ENCODE measurements around the gene SPATS2.
"Not testable (repeated sequence)": the region's sequence is repeated elsewhere in the genome, so short reads cannot be mapped to it uniquely, and the experiment has no call there.

Gene SPATS2

DNA sequence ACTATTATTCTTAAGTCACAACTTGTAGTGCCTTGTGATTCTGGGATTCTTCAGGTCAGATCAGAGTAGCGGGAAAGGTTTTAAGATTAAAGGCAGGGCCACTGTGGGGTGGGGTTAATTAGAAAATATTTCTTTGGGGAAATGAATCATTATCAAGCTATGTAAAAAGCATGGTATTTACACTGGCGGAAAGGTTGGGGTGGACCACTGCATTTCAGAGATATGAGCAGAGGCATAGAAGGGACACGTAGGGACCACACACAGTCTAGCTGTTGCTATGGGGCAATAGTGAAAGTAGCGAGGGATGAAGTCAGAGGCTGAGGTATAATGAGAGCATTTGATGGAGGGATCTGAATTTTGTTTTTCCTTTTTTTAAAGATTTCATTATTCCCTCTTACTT is 139.9 kb downstream of the SPATS2 start:
- Histone ChIP-seq H3K4me3 (ENCODE audit: low read length) (no peak overlapping the region), H3K9me2 (replicated peaks; ENCODE audit: control insufficient read depth, low read length) (no peaks in the 10 kb centered on the region), H4K20me1 (ENCODE audit: control insufficient read depth, insufficient read depth, low read depth, low read length) (no peaks in the 10 kb centered on the region), H3K79me2 (ENCODE audit: control insufficient read depth, low read length) (no peaks in the 10 kb centered on the region), H3K27me3 (ENCODE audit: control insufficient read depth, low read length) (no peaks in the 10 kb centered on the region), H3F3A (ENCODE audit: control insufficient read depth, insufficient read depth) (peaks cover 1% of the 10 kb centered on the region; the same call in 1 of the 2 replicates), H3K36me3 (ENCODE audit: control insufficient read depth, low read length) (peaks cover 8% of the 10 kb centered on the region), H3K9me3 (ENCODE audit: control insufficient read depth, insufficient read depth, low read length) (no peaks in the 10 kb centered on the region), H3K4me2 (ENCODE audit: low read length) (no peak overlapping the region), H3K4me1 (ENCODE audit: control insufficient read depth, low read length) (peaks cover 11% of the 10 kb centered on the region), H3K27ac (ENCODE audit: low read depth, low read length) (no peak overlapping the region)
- no peak for TF ChIP-seq CTCF (IDR thresholded peaks at IDR 0.05; ENCODE audit: low read depth, low read length, poor library complexity, severe bottlenecking)
- no peak for TF ChIP-seq EZH2phosphoT487 (IDR thresholded peaks at IDR 0.05; ENCODE audit: borderline replicate concordance, low read length)

DNA sequence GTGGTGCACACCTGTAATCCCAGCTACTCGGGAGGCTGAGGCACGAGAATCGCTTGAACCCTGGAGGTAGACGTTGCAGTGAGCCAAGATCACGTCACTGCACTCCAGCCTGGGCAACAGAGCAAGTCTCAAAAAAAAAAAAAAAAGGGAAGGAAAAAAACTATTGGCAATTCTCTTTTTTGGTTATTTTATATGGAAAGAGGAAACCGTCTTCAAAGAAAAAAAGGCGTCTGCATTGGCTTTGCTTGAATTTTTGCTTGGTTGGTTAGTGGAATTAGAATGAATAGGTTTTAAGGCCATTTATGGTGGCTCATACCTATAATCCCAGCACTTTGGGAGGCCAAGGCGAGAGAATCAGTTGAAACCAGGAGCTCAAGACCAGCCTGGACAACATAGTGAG is 142.4 kb downstream of the SPATS2 start:
- not testable (repeated sequence) for H3K27ac ChIP-seq (ENCODE audit: low read depth, low read length); H3F3A ChIP-seq (ENCODE audit: control insufficient read depth, insufficient read depth); H4K20me1 ChIP-seq (ENCODE audit: control insufficient read depth, insufficient read depth, low read depth, low read length); H3K4me2 ChIP-seq (ENCODE audit: low read length); H3K9me3 ChIP-seq (ENCODE audit: control insufficient read depth, insufficient read depth, low read length); H3K4me1 ChIP-seq (ENCODE audit: control insufficient read depth, low read length); H3K27me3 ChIP-seq (ENCODE audit: control insufficient read depth, low read length); H3K4me3 ChIP-seq (ENCODE audit: low read length); H3K79me2 ChIP-seq (ENCODE audit: control insufficient read depth, low read length); H3K9me2 ChIP-seq (replicated peaks; ENCODE audit: control insufficient read depth, low read length); H3K36me3 ChIP-seq (ENCODE audit: control insufficient read depth, low read length)

DNA sequence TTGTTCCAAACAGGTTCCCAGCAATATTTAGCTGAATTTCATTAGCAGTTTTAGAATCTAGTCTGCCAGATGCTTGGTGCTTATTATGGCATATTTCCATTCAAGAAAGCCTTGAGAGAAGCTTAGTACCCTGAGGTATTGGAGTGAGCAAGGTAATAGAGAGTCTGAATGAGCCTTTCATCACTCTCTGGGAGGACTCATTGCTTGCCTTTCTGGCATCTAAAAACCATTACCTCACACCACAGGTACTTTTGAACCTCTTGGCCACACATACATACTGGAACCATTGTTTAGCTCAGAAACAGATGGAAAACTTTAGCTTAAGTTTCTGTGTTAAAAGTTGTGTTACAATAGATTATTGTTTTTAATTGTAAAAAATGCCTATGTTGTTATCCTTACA is 144.1 kb downstream of the SPATS2 start:
- Histone ChIP-seq H3K9me2 (replicated peaks; ENCODE audit: control insufficient read depth, low read length) (no peaks in the 10 kb centered on the region), H3K4me2 (ENCODE audit: low read length) (no peak overlapping the region), H3K27ac (ENCODE audit: low read depth, low read length) (no peak overlapping the region), H3K27me3 (ENCODE audit: control insufficient read depth, low read length) (no peaks in the 10 kb centered on the region), H3K36me3 (ENCODE audit: control insufficient read depth, low read length) (peaks cover 4% of the 10 kb centered on the region; the same call in 1 of the 2 replicates), H3K9me3 (ENCODE audit: control insufficient read depth, insufficient read depth, low read length) (no peaks in the 10 kb centered on the region), H3K79me2 (ENCODE audit: control insufficient read depth, low read length) (no peaks in the 10 kb centered on the region), H3K4me3 (ENCODE audit: low read length) (no peak overlapping the region), H3F3A (ENCODE audit: control insufficient read depth, insufficient read depth) (peaks cover 7% of the 10 kb centered on the region; the same call in 1 of the 2 replicates), H4K20me1 (ENCODE audit: control insufficient read depth, insufficient read depth, low read depth, low read length) (no peaks in the 10 kb centered on the region), H3K4me1 (ENCODE audit: control insufficient read depth, low read length) (peaks cover 4% of the 10 kb centered on the region; the same call in 1 of the 2 replicates)
- TF ChIP-seq CTCF (IDR thresholded peaks at IDR 0.05; ENCODE audit: low read depth, low read length, poor library complexity, severe bottlenecking) (no peak), EZH2phosphoT487 (IDR thresholded peaks at IDR 0.05; ENCODE audit: borderline replicate concordance, low read length) (no peak)

GRCh38 chr12:49512546-49512945 is 145.3 kb downstream of the SPATS2 start:
- peaks cover 7% of the 10 kb centered on the region; the same call in 1 of the 2 replicates for H3F3A ChIP-seq (ENCODE audit: control insufficient read depth, insufficient read depth)
- H3K36me3 ChIP-seq (ENCODE audit: control insufficient read depth, low read length), result peaks cover 4% of the 10 kb centered on the region; the same call in 1 of the 2 replicates
- H3K4me2 ChIP-seq (ENCODE audit: low read length), result no peak overlapping the region
- H3K27me3 ChIP-seq (ENCODE audit: control insufficient read depth, low read length), result no peaks in the 10 kb centered on the region
- TF ChIP-seq EZH2phosphoT487 (IDR thresholded peaks at IDR 0.05; ENCODE audit: borderline replicate concordance, low read length) (no peak), CTCF (IDR thresholded peaks at IDR 0.05; ENCODE audit: low read depth, low read length, poor library complexity, severe bottlenecking) (no peak)
- no peak overlapping the region for H3K27ac ChIP-seq (ENCODE audit: low read depth, low read length)
- no peaks in the 10 kb centered on the region for H3K9me2 ChIP-seq (replicated peaks; ENCODE audit: control insufficient read depth, low read length)
- no peaks in the 10 kb centered on the region for H3K79me2 ChIP-seq (ENCODE audit: control insufficient read depth, low read length)
- H3K4me3 ChIP-seq (ENCODE audit: low read length), result no peak overlapping the region
- no peaks in the 10 kb centered on the region for H3K9me3 ChIP-seq (ENCODE audit: control insufficient read depth, insufficient read depth, low read length)
- H3K4me1 ChIP-seq (ENCODE audit: control insufficient read depth, low read length), result peaks cover 4% of the 10 kb centered on the region; the same call in 1 of the 2 replicates
- H4K20me1 ChIP-seq (ENCODE audit: control insufficient read depth, insufficient read depth, low read depth, low read length), result no peaks in the 10 kb centered on the region
